GM12873 (cell line): ENCODE data around the gene BMI1.

ENCODE experiments used
- TF ChIP-seq, protein P1 (sequence below): IDR thresholded peaks from 2 replicates; pipeline ENCODE4 v1.5.1; 2012; ENCODE audit warnings: low read depth, mild to moderate bottlenecking, moderate library complexity, low read length, control low read depth; ENCODE audit not compliant: insufficient read depth; ENCODE audit errors: missing control alignments

BMI1 gene

DNA sequence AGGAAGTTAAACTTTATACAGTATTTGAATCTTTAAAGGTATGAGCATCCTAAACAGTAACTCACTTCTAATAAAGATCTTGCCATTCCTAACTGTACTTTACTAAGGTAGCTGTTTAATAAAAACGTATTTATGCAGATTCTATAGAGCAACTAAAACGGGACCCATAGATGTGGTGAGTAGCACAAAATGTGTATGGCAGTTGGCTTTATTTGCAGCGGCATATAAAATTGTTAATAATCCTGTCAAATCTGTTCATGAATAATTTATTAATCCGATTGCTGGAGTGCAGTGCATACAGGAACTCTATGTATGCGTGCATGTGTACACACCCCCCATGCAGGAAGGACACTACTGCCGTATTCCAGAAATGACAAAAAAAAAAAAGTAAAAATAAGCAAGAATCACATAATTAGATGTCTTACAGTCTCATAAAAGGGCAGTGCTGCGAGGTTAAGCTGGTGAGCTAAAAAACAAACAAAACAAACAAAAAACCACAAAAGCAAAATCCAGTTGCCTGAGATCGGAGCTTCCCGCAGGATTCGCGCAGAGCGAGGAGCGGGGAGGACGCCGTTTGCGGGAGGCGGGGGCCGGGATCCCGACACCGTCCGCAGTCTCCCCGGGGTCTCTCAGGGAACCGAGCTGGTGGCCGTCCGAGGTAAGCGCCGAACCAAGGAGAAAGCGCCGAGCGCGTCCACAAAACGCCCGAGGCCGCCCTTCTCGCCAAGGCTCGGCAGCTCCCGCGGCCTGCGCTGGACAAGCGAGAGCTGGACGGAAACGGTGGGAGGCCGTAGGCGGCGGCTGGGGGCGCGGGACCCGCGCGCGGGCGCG is 5.2 kb upstream of the BMI1 start:
- TF ChIP-seq, protein P1, sequence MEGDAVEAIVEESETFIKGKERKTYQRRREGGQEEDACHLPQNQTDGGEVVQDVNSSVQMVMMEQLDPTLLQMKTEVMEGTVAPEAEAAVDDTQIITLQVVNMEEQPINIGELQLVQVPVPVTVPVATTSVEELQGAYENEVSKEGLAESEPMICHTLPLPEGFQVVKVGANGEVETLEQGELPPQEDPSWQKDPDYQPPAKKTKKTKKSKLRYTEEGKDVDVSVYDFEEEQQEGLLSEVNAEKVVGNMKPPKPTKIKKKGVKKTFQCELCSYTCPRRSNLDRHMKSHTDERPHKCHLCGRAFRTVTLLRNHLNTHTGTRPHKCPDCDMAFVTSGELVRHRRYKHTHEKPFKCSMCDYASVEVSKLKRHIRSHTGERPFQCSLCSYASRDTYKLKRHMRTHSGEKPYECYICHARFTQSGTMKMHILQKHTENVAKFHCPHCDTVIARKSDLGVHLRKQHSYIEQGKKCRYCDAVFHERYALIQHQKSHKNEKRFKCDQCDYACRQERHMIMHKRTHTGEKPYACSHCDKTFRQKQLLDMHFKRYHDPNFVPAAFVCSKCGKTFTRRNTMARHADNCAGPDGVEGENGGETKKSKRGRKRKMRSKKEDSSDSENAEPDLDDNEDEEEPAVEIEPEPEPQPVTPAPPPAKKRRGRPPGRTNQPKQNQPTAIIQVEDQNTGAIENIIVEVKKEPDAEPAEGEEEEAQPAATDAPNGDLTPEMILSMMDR: no peak

DNA sequence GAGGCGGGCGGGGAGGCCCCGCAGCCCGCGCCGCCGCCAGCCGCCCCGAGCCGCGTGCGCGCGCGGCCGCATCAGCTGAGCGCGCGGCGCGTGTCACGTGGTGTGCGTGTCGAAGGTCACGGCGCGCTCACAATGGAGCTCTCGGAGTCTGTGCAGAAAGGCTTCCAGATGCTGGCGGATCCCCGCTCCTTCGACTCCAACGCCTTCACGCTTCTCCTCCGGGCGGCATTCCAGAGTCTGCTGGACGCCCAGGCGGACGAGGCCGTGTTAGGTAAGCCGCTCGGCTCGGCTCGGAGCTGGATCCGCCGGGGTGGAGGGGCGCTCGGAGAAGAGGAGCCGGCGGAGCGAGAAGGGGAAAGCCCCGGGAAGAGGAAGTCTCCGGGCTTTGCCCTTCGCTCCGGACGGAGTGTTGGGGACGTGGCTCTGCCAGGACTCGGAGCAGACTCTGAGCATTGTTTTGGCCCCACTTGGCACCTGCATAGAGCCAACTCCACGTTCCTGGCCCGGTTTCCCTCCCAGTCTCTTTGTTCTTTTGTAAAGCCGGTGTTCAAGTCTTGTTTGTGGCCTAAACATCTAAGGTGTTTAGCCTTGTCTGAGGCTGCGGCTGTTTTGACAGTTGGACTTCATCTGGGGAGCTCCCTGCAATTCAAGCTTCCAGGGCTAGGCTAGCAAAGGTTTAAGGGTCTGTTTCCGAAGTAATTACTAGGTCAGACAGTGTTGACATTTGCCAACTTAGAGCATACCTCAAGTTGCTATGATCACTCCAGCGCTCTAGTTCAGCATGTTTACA is 4.4 kb upstream of the BMI1 start, which contains the start of gene COMMD3:
TSS of gene COMMD3 (plus strand) at position 103 of the 790 bp plus-strand sequence. CDS start at position 133, 30 bp downstream.
- TF ChIP-seq, protein P1: no peak

DNA sequence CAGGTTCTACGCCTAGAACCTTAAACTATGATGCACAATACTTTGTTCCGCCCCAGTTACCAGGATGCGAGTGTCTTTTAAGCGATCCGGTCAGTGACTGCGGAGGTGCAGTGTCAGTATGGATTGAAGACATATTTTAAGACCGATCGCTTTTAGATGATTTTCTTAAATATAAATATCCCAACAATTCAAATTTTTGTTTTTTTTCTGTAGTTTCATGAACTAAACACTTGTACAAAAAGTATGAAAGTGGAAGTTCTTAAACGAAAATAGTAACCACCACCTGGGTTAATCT is 3.9 kb upstream of the BMI1 start:
- TF ChIP-seq, protein P1: no peak

DNA sequence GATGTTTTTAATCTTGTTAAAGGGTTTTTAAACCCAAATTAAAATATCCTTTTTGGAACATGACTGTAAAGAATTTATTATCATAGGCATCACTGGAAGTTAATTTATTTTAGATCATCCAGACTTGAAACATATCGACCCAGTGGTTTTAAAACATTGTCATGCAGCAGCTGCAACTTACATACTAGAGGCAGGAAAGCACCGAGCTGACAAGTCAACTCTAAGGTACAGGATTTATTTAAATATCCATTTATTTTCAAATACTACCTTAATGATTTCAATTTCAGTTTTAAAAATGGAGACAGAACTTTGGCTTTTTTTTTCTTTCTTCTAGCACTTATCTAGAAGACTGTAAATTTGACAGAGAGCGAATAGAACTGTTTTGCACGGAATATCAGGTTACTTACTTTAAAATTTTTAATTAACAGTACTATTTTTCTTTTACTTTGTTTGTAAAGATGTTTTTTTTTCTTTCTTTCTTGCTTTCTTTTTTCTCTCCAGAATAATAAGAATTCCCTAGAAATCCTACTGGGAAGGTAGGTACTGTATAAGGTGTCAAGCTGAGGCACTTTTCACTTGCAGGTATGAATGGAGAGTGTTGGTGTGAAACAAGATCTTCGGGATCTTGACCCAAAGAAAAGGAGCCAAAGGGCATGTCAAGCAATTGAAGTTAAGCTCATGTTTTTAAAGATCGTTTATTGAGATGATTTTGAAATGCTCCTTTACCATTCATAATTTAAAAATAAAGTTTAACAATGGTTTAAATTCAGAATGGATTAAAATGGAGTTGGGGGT is 2.9 kb upstream of the BMI1 start:
- TF ChIP-seq, protein P1: no peak

DNA sequence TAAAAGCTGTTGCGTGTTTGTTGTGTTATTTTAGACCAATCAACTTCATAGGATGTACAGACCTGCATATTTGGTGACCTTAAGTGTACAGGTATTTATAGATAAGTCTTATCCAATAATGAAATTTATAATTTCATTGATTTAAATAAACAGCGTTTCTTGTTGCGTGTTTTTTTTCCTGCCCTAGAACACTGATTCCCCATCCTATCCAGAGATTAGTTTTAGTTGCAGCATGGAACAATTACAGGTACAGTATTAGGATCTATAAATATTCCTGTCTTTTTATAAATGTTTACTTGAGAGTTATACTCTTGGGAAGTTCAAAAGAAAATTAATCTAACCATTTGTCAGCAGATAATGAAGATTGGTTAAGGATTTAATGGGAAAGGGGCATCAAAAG is 2.1 kb upstream of the BMI1 start:
- TF ChIP-seq, protein P1: no peak

DNA sequence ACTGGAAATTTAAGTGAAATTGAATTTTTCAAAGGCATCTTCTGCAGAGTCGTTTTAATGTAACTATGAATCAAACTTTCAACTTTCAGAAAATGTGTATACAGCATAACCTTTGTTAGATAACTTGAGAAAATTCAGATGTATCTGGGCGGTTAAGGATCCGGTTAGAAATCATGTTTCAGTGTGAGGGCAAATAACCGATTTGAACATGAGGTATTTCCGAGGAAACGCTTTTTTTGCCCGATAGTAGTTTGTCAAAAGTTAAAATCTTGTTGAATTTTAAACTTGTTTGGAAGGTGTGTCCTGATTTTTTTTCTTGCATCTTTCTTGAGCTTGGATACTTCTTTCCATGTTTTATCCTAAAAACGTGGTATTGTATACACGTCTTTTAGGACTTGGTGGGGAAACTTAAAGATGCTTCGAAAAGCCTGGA is 1.3 kb upstream of the BMI1 start:
- TF ChIP-seq, protein P1: no peak

DNA sequence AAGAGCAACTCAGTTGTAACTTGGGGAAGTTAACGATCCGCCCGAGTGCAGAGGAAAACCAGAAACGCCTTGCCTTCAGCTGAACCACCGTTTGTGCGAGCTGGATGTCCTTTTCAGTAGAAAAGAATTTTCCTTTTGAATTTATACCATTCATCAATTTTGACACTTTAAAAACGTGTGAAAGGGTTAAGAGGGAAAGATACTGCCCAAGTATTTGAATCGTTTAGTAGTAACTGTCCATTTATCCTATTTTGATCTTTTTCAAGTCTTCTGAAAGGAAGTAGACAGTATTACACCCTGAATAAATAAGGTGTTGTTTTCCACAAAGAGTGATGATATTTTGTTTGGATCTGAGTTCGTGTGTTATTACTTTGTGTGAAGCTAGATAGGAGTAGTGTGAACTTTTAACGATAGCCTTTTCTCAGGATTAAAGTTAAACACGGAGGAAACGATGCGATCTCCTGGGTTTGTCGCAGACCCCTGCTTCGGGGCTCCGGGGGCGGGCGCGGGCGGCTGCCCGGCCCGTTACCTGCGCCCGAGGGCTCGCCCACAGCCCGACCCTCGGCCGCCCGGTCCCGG is 830 bp upstream of the BMI1 start:
- TF ChIP-seq, protein P1: no peak
